GM19239 (cell line): Measurements from ENCODE around the gene SMC3.

ENCODE experiments used
- DNase-seq: peaks from one replicate; pipeline ENCODE4 v3.0.0; 2011; ENCODE audit warnings: low spot score; ENCODE audit not compliant: insufficient read length
- FAIRE-seq: peaks from 2 replicates; lab custom pipeline; 2011; peaks lifted over from hg19 to GRCh38; lab: Jason Lieb, UNC

SMC3 gene

GRCh38 chr10:110642204-110643034 is 74.9 kb downstream of the SMC3 start:
- DNase-seq = no peak
- no peak for FAIRE-seq

- FAIRE-seq (no peak), DNase-seq (no peak)
Measured at GRCh38 chr10:110643035-110643652, 75.6 kb downstream of the SMC3 start.

GRCh38 chr10:110643653-110644597 is 76.4 kb downstream of the SMC3 start, which contains the start of gene RBM20:
Gene RBM20, plus strand, starts transcription at chr10:110644336. Its CDS starts 119 bp downstream, at chr10:110644455.
- DNase-seq = no peak
- FAIRE-seq = no peak

GRCh38 chr10:110644598-110645462 is 77.3 kb downstream of the SMC3 start:
- DNase-seq (no peak), FAIRE-seq (no peak)

GRCh38 chr10:110646417-110647135 is 79.1 kb downstream of the SMC3 start:
- FAIRE-seq (no peak), DNase-seq (no peak)

- FAIRE-seq (no peak), DNase-seq (no peak)
Measured at GRCh38 chr10:110647136-110647430, 79.6 kb downstream of the SMC3 start.

- DNase-seq (no peak), FAIRE-seq (no peak)
Measured at GRCh38 chr10:110648692-110649346, 81.3 kb downstream of the SMC3 start.

GRCh38 chr10:110649347-110650264 is 82.1 kb downstream of the SMC3 start:
- FAIRE-seq = no peak
- DNase-seq = no peak

- FAIRE-seq = no peak
- DNase-seq = no peak
Measured at GRCh38 chr10:110650265-110650668, 82.8 kb downstream of the SMC3 start.

GRCh38 chr10:110651044-110651958 is 83.8 kb downstream of the SMC3 start:
- peak; percentile 35 for FAIRE-seq

DNA sequence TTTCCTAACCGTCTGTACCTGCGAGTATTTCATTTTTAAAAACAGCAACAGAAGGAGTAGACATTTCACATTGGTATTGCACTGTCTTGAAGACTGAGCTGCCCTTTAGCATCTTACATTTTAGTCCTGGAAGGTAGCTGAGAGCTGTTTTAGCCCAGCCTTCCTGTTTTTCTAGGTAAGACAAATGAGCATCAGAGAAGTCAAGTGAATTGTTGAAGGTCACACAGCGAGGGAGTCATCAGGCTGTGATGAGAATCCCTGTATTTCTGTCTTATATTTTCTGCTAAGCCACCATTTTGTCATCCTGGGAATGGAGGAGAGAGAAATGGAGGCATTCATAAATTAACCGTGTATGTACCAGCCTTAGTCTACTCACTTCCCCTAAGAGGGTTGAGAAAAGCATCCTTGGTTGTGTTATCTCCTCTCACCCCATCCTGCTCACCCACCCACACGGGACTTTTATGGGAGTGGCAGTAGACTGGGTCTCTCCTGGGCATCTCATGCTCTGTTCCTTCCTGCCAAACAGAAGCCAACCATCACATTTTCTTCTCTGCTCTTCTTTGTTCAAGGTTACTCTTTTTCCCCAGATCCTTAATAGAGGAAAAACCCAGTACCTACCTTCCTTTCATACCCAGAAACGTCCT is 85.1 kb downstream of the SMC3 start:
- DNase-seq = no peak
- peak; percentile 37 for FAIRE-seq

More at GRCh38 chr10:110651044-110651958, 83.8 kb downstream of the SMC3 start:
- no peak for DNase-seq
